ENCODE results near the gene CYP17A1. TPM values are rescaled to one million over a fixed set of nuclear protein-coding genes. Genes with fewer than 3 reads are reported as not detected.
"Not testable (repeated sequence)": the region's sequence is repeated elsewhere in the genome, so short reads cannot be mapped to it uniquely, and the experiment has no call there.

Gene CYP17A1
- total and polyA plus RNA-seq, 2 donors, result 0.14 to 0.32 TPM

DNA sequence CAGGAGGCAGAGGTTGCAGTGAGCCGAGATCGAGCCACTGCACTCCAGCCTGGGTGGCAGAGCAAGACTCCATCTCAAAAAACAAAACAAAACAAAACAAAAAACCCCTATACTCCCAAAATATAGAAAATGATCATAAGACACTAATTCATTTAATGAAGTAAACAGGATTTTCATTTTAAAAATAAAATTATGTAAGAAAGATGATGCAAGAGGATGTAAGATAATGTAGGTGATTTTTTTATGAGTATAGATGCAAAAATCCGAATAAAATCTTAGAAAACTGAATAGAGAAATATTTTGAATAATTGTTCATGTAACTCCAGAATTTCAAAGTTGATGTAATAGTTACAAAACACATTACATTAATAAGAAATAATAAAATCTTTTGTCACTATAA, 28.4 kb upstream of the CYP17A1 start:
- DNase-seq (ENCODE audit: low read depth in 6 of 9, low spot score in 9 of 9), result no peak
- H3K4me3 ChIP-seq (ENCODE audit: low read length in 2 of 2), result no peak overlapping the region
- peaks cover under 1 to 9% of the 10 kb centered on the region in 2 donors for H3K36me3 ChIP-seq (ENCODE audit: control insufficient read depth in 2 of 2, insufficient read depth in 2 of 2, low read length in 1 of 2)
- H3K9me3 ChIP-seq (ENCODE audit: control insufficient read depth in 2 of 2, insufficient read depth in 1 of 2, low read length in 1 of 2), result no peaks in the 10 kb centered on the region
- H3K27ac ChIP-seq (ENCODE audit: low read depth in 1 of 2, low read length in 1 of 2), result no peak overlapping the region
- H3K27me3 ChIP-seq (ENCODE audit: control insufficient read depth in 2 of 2, insufficient read depth in 1 of 2, low read length in 1 of 2), result peaks cover 0 to 16% of the 10 kb centered on the region in 2 donors
- 95% methylated on average over 3 of the region's 3 CpGs for WGBS
- H3K4me1 ChIP-seq (ENCODE audit: control insufficient read depth in 2 of 2, insufficient read depth in 2 of 2, low read length in 2 of 2), result peaks cover 6 to 7% of the 10 kb centered on the region in 2 donors

DNA sequence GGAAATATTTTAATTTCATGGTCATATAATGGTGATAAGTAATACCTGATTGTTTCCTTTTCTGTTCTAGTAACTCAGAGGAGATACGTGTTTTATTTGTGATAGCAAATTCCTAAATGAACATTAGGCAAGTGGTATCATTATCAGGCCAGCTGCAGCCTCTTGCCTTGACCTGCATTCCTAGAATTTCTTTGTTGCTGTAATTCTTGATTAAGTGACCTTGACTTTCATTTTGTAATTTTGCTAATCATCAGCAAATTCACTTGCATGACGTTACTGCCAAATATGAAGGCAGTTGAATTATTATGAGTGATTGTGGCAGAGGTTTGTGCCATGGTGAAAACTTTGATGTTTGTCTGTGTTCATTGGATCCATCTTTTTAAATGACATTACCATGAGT, 26.4 kb upstream of the CYP17A1 start:
- peaks cover 4 to 12% of the 10 kb centered on the region in 2 donors for H3K36me3 ChIP-seq (ENCODE audit: control insufficient read depth in 2 of 2, insufficient read depth in 2 of 2, low read length in 1 of 2)
- peaks cover 0 to 3% of the 10 kb centered on the region in 2 donors for H3K27me3 ChIP-seq (ENCODE audit: control insufficient read depth in 2 of 2, insufficient read depth in 1 of 2, low read length in 1 of 2)
- no peaks in the 10 kb centered on the region for H3K4me1 ChIP-seq (ENCODE audit: control insufficient read depth in 2 of 2, insufficient read depth in 2 of 2, low read length in 2 of 2)
- H3K9me3 ChIP-seq (ENCODE audit: control insufficient read depth in 2 of 2, insufficient read depth in 1 of 2, low read length in 1 of 2), result no peaks in the 10 kb centered on the region
- no peak for DNase-seq (ENCODE audit: low read depth in 6 of 9, low spot score in 9 of 9)
- 95% methylated on average over 2 of the region's 2 CpGs for WGBS
- no peak overlapping the region for H3K4me3 ChIP-seq (ENCODE audit: low read length in 2 of 2)
- no peak overlapping the region for H3K27ac ChIP-seq (ENCODE audit: low read depth in 1 of 2, low read length in 1 of 2)

DNA sequence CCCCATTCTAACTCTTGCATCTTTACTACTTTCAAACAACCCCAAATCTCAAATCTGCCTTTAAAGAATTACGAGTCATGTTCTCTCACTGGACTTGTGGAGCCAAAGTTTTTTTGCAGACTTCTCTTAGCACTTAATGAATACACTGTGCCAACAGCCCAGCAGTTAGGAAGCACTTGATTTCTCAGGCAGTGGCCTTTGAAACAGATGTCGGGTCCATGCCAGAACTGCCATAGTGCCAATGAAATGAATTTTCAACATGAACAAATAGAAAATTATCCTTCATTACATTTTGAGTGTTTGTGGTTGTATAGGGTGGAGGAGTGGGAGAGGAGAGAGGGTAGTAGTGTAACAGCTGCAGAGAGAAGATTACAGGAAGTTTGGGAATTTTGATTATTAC, 22.7 kb upstream of the CYP17A1 start:
- 97% methylated on average over 2 of the region's 2 CpGs for WGBS
- H3K27ac ChIP-seq (ENCODE audit: low read depth in 1 of 2, low read length in 1 of 2), result no peak overlapping the region
- no peak for DNase-seq (ENCODE audit: low read depth in 6 of 9, low spot score in 9 of 9)
- H3K4me3 ChIP-seq (ENCODE audit: low read length in 2 of 2), result no peak overlapping the region
- H3K36me3 ChIP-seq (ENCODE audit: control insufficient read depth in 2 of 2, insufficient read depth in 2 of 2, low read length in 1 of 2), result peaks cover 4 to 12% of the 10 kb centered on the region in 2 donors
- no peaks in the 10 kb centered on the region for H3K27me3 ChIP-seq (ENCODE audit: control insufficient read depth in 2 of 2, insufficient read depth in 1 of 2, low read length in 1 of 2)
- H3K4me1 ChIP-seq (ENCODE audit: control insufficient read depth in 2 of 2, insufficient read depth in 2 of 2, low read length in 2 of 2), result no peaks in the 10 kb centered on the region
- no peaks in the 10 kb centered on the region for H3K9me3 ChIP-seq (ENCODE audit: control insufficient read depth in 2 of 2, insufficient read depth in 1 of 2, low read length in 1 of 2)

DNA sequence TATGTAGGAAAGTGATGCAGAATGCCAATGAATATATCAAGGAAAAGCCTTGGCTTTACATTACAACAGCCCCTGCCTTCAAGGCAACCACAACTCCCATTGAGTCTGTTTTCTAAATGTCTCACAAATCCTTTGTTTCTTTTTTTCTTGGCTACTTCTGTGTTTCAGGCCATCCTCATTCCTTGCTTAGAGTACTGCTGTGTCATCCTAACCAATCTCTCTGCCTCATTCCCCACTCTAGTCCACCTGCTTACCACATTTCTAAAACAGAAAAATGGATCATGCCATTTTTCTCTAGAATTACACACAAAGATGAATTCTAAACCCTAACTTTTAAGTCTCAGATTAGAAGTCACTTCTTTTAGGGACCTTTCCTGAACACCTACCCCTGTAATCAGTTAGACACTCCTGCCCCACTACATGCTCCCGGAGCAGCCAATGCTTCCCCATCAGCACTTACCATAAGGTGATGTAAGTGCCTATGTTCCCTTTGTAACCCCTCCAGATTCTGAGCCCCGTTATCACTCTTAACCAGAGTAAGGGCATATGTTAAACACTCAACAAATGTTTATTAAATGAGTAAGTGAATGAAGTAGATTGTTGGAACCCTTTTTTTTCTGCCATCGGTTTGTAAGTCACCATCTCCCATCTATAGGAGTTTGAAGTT, 19.7 kb upstream of the CYP17A1 start:
- peaks cover 4 to 8% of the 10 kb centered on the region in 2 donors for H3K36me3 ChIP-seq (ENCODE audit: control insufficient read depth in 2 of 2, insufficient read depth in 2 of 2, low read length in 1 of 2)
- no peak overlapping the region for H3K4me3 ChIP-seq (ENCODE audit: low read length in 2 of 2)
- H3K27ac ChIP-seq (ENCODE audit: low read depth in 1 of 2, low read length in 1 of 2), result no peak overlapping the region
- peaks cover 2 to 5% of the 10 kb centered on the region in 2 donors for H3K4me1 ChIP-seq (ENCODE audit: control insufficient read depth in 2 of 2, insufficient read depth in 2 of 2, low read length in 2 of 2)
- H3K27me3 ChIP-seq (ENCODE audit: control insufficient read depth in 2 of 2, insufficient read depth in 1 of 2, low read length in 1 of 2), result no peaks in the 10 kb centered on the region
- no peaks in the 10 kb centered on the region for H3K9me3 ChIP-seq (ENCODE audit: control insufficient read depth in 2 of 2, insufficient read depth in 1 of 2, low read length in 1 of 2)
- WGBS, result 98% methylated on average over 3 of the region's 3 CpGs
- no peak for DNase-seq (ENCODE audit: low read depth in 6 of 9, low spot score in 9 of 9)

DNA sequence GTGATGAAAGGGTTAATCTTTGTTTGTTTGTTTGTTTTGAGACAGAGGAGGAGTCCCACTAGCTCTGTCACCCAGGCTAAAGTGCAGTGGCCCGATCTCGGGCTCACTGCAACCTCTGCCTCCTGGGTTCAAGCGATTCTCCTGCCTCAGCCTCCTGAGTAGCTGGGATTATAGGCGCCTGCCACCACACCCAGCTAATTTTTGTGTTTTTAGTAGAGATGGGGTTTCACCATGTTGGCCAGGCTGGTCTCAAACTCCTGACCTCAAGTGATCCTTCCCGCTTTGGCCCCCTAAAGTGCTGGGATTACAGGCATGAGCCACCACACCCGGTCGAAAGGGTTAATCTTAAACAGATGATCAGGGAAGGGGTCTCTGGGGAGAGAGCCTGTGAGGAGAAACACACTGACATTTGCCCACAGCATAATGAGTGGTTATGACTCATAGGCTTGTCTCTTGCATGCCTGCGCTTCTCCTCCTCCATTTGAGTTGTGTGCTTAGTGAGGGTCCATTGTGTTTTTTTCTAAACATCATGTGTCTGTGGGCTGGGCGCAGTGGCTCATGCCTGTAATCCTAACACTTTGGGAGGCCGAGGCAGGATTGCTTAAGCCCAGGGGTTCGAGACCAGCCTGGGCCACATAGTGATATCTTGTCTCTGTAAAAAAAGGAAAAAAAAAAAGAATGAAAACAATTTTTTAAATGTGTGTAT, 18.7 kb upstream of the CYP17A1 start:
- H3K36me3 ChIP-seq (ENCODE audit: control insufficient read depth in 2 of 2, insufficient read depth in 2 of 2, low read length in 1 of 2); H3K27me3 ChIP-seq (ENCODE audit: control insufficient read depth in 2 of 2, insufficient read depth in 1 of 2, low read length in 1 of 2); H3K4me3 ChIP-seq (ENCODE audit: low read length in 2 of 2); DNase-seq (ENCODE audit: low read depth in 6 of 9, low spot score in 9 of 9); H3K27ac ChIP-seq (ENCODE audit: low read depth in 1 of 2, low read length in 1 of 2); H3K9me3 ChIP-seq (ENCODE audit: control insufficient read depth in 2 of 2, insufficient read depth in 1 of 2, low read length in 1 of 2); H3K4me1 ChIP-seq (ENCODE audit: control insufficient read depth in 2 of 2, insufficient read depth in 2 of 2, low read length in 2 of 2): not testable (repeated sequence)
- WGBS, result 96% methylated on average over 11 of the region's 11 CpGs

DNA sequence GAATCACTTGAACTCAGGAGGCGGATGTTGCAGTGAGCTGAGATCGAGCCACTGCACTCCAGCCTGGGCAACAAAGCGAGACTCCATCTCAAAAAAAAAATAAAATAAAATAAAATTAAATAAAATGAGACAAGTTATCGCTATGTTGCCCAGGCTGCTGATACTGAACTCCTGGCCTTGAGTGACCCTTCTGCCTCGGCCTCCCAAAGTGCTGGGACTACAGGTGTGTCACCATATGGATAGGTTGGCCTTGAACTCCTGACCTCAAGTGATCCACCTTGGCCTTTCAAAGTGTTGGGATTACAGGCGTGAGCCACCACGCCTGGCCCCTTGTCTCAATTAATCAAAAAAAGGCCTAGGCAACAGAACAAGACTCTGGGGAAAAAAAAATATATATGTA, 16.0 kb upstream of the CYP17A1 start:
- H3K4me3 ChIP-seq (ENCODE audit: low read length in 2 of 2); DNase-seq (ENCODE audit: low read depth in 6 of 9, low spot score in 9 of 9); H3K9me3 ChIP-seq (ENCODE audit: control insufficient read depth in 2 of 2, insufficient read depth in 1 of 2, low read length in 1 of 2); H3K27ac ChIP-seq (ENCODE audit: low read depth in 1 of 2, low read length in 1 of 2); H3K27me3 ChIP-seq (ENCODE audit: control insufficient read depth in 2 of 2, insufficient read depth in 1 of 2, low read length in 1 of 2); H3K36me3 ChIP-seq (ENCODE audit: control insufficient read depth in 2 of 2, insufficient read depth in 2 of 2, low read length in 1 of 2); H3K4me1 ChIP-seq (ENCODE audit: control insufficient read depth in 2 of 2, insufficient read depth in 2 of 2, low read length in 2 of 2): not testable (repeated sequence)
- WGBS, result over 99% methylated on average over 7 of the region's 7 CpGs

DNA sequence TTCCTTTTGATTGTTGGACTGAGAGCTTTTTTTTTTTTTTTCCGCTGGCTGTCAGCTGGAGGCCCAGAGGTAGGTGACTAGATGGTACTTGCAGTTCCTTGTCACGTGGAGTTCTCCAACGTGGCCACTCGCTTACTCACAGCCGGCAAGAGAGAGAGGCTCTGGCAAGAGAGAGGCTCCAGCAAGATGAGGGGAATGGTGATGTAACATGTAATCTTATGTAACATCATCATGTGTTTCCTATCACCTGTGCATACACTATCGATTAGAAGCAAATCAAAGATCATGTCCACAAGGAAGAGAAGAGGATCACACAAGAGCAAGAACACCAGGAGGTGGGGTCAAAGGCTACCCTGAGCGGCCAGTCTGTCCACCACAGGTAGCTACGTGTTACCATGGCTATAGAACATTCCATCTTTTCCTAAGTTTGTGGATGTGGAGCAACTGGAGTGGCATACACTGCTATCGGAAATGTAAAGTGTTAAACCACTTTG, 12.9 kb upstream of the CYP17A1 start:
- Histone ChIP-seq H3K9me3 (ENCODE audit: control insufficient read depth in 2 of 2, insufficient read depth in 1 of 2, low read length in 1 of 2) (peaks cover 0 to 4% of the 10 kb centered on the region in 2 donors), H3K27ac (ENCODE audit: low read depth in 1 of 2, low read length in 1 of 2) (no peak overlapping the region), H3K4me1 (ENCODE audit: control insufficient read depth in 2 of 2, insufficient read depth in 2 of 2, low read length in 2 of 2) (peaks cover 2 to 5% of the 10 kb centered on the region in 2 donors), H3K27me3 (ENCODE audit: control insufficient read depth in 2 of 2, insufficient read depth in 1 of 2, low read length in 1 of 2) (no peaks in the 10 kb centered on the region), H3K36me3 (ENCODE audit: control insufficient read depth in 2 of 2, insufficient read depth in 2 of 2, low read length in 1 of 2) (peaks cover 0 to 6% of the 10 kb centered on the region in 2 donors), H3K4me3 (ENCODE audit: low read length in 2 of 2) (no peak overlapping the region)
- 96% methylated on average over 9 of the region's 9 CpGs for WGBS
- no peak for DNase-seq (ENCODE audit: low read depth in 6 of 9, low spot score in 9 of 9)

DNA sequence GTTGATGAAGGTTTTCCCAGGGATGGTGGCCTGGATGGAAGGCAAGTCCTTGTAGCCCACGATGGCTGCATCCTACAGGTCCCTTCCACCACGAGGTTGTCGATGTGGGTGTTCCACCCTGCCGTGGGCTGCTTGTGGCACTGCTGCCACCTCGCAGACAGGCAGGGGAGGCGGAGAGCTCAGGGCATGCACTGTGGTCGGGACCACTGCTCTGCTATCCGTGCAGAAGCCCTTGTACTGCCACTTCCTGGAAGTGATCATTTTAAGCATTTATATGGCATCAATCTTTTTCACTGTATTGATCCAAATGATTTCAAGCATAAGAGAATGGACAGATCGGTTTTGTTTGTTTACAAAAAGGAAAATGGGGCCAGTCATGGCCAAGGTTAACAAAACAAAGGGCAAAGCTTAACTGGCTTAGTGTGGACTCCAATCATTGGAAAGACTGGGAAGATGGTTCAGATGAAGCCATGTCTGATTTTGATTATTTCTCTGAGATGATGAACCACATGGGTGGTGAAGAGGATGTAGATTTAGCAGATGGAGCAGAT, 8.2 kb upstream of the CYP17A1 start:
- Histone ChIP-seq H3K4me3 (ENCODE audit: low read length in 2 of 2) (no peak overlapping the region), H3K4me1 (ENCODE audit: control insufficient read depth in 2 of 2, insufficient read depth in 2 of 2, low read length in 2 of 2) (no peaks in the 10 kb centered on the region), H3K36me3 (ENCODE audit: control insufficient read depth in 2 of 2, insufficient read depth in 2 of 2, low read length in 1 of 2) (peaks cover 0 to 6% of the 10 kb centered on the region in 2 donors), H3K27ac (ENCODE audit: low read depth in 1 of 2, low read length in 1 of 2) (no peak overlapping the region), H3K9me3 (ENCODE audit: control insufficient read depth in 2 of 2, insufficient read depth in 1 of 2, low read length in 1 of 2) (peaks cover 0 to 4% of the 10 kb centered on the region in 2 donors), H3K27me3 (ENCODE audit: control insufficient read depth in 2 of 2, insufficient read depth in 1 of 2, low read length in 1 of 2) (no peaks in the 10 kb centered on the region)
- no peak for DNase-seq (ENCODE audit: low read depth in 6 of 9, low spot score in 9 of 9)
- 94% methylated on average over 9 of the region's 9 CpGs for WGBS

DNA sequence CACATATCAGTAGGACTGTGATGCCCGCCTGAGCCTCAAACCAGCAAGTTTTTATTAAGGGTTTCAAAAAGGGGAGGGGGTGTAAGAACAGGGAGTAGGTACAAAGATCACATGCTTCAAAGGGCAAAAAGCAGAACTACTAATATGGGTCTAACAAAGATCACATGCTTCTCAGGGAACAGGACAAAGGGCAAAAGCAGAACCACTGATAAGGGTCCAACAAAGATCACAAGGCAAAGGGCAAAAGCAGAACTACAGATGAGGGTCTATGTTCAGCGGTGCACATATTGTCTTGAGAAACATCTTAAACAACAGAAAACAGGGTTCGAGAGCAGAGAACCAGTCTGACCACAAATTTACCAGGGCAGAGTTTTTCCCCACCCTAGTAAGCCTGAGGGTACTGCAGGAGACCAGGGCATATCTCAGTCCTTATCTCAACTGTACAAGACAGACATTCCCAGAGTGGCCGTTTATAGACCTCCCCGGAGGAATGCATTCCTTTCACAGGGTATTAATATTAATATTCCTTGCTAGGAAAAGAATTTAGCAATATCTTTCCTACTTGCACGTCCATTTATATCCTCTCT, 7.1 kb upstream of the CYP17A1 start:
- not testable (repeated sequence) for H3K27ac ChIP-seq (ENCODE audit: low read depth in 1 of 2, low read length in 1 of 2)
- WGBS, result 97% methylated on average over 6 of the region's 6 CpGs

More for the DNA sequence above, 7.1 kb upstream of the CYP17A1 start:
- not testable (repeated sequence) for H3K4me1 ChIP-seq (ENCODE audit: control insufficient read depth in 2 of 2, insufficient read depth in 2 of 2, low read length in 2 of 2); H3K9me3 ChIP-seq (ENCODE audit: control insufficient read depth in 2 of 2, insufficient read depth in 1 of 2, low read length in 1 of 2); DNase-seq (ENCODE audit: low read depth in 6 of 9, low spot score in 9 of 9); H3K27me3 ChIP-seq (ENCODE audit: control insufficient read depth in 2 of 2, insufficient read depth in 1 of 2, low read length in 1 of 2); H3K4me3 ChIP-seq (ENCODE audit: low read length in 2 of 2); H3K36me3 ChIP-seq (ENCODE audit: control insufficient read depth in 2 of 2, insufficient read depth in 2 of 2, low read length in 1 of 2)

Measured in thymus (tissue), 11 donors.